TTC549 (cell line): Measurements from ENCODE around the gene GSTA2.
"Not testable (repeated sequence)": the region's sequence is repeated elsewhere in the genome, so short reads cannot be mapped to it uniquely, and the experiment has no call there.

Experiments
- FAIRE-seq: peaks from 2 replicates; lab custom pipeline; 2012; peaks lifted over from hg19 to GRCh38; lab: Jason Lieb, UNC

GSTA2 gene

DNA sequence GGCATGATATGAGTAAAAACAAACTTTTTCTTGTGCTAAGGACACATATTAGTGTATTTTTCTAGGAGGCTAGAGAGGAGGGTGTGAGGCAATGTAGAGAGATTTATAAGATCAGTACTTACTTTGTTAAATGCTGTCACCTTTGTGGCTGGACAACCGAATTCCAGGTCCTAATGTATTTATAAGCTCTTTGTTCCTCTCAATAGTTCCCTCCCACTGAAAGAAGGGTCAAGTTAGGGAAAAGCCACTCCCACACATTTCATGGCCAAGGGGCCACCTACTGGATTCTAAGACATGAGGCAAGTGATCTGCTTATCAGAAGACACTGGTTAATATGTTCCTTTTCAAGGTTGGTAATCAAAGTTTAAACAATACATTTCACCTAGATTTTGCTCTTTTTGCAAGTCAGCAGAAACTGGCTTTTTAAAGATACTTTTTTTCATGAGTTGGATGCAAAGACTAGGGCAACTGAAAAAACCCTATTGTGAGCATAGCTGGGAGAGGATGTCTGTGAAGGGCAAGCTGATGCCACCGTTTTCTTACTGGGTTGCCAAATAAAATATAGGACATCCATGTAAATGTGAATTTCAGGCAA is at the start of gene GSTA2:
Gene GSTA2, minus strand, starts transcription at position 154 of the 595 bp plus-strand sequence. CDS start 5,528 bp downstream, outside the sequence.
- FAIRE-seq: not testable (repeated sequence)

DNA sequence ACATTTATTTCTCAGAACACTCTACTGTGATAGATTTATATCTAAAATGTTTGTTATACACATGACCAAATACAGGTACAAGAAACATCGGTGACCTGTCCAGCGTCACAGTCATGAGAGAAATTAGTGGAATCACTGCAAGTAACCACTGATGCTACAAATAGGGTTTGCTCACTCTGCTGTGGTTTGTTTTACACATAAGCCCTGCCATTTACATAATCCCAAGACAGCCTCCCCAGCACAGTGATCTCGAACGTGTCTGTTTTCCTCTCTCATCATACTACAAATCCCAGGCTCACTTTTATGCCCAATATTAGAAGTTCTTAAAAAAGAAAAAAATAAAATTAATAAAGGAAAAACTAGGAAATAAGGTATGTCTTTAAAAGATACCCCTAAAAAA is 46.5 kb upstream of the GSTA2 start:
- FAIRE-seq: not testable (repeated sequence)

DNA sequence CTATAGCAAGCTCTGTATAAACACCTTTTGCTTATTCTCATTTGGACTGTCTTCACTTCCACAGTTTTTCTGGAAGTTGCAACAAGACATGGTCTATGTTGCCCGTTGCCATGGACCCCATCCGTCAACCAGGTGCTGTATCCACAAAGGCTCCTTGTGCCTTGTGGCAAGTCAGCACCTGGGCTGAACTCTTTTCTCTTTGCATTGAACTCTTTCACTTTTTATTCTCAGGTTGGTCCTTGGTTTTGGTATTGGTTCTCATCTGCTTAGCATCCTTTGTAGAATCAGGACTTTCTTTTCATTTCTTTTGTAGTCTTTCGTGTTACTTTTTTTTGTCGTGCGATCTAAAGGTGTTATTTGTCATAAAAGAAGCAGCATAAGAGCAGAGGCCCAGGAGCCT is 45.4 kb upstream of the GSTA2 start:
- no peak for FAIRE-seq

DNA sequence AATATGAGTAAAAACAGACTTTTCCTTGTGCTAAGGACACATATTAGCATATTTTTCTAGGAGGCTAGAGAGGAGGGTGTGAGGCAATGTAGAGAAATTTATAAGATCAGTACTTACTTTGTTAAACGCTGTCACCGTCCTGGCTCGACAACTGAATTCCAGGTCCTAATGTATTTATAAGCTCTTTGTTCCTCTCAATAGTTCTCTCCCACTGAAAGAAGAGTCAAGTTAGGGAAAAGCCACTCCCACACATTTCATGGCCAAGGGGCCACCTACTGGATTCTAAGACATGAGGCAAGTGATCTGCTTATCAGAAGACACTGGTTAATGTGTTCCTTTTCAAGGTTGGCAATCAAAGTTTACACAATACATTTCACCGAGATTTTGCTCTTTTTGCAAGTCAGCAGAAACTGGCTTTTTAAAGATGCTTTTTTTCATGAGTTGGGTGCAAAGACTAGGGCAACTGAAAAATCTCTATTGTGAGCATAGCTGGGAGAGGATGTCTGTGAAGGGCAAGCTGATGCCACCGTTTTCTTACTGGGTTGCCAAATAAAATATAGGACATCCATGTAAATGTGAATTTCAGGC is 40.5 kb upstream of the GSTA2 start, which contains the start of gene GSTA1:
Gene GSTA1, minus strand, starts transcription at position 149 of the 588 bp plus-strand sequence. CDS start 4,549 bp downstream, outside the sequence.
- FAIRE-seq: not testable (repeated sequence)

DNA sequence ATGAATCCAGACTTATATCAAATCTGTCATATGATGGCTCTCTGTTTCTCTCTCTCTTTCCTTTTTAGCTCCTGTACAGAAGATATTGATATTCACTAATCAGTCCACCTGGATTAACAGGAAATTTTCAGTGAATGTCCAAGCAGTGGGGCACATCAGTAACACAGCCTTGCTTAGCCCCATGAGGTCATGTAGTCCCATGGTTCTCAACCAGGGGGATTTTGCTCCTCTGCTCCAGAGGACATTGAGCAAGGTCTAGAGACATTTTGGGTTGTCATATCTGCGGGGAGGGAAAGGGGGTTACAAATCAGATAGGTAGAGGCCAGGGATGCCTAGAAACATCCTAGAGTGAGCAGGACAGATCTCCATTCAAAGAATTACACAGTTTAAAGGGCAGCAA is 39.5 kb upstream of the GSTA2 start:
- FAIRE-seq: no peak

DNA sequence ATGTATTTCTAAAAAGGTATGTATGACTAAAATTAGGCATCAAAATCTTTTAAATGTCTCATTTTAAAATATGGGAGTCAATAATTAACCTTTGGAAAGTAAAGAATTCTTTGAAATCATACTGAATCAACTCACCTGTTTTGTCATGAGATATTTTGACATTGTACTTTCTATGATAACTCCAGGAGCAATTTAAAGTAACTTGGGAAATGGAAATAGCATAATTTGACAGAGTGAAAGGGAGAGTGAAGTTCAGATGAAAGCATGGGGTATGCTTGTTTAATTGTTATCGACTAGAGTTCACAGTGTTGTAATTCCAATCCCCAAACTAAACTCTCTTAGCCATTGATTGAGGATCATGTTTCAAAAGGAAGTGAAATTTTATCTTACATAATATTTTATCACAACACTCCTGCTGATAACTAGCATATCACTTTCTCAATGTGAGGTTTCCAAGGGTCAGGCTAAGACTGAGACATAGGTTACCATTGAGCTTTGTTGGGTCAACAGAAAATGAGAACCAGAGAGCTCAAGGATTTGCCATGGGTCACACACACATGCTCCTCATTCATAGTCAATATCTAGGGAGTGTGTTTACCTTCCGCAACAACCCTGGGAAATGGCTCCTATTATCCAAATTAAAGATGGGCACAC is 38.0 kb upstream of the GSTA2 start:
- FAIRE-seq: no peak

DNA sequence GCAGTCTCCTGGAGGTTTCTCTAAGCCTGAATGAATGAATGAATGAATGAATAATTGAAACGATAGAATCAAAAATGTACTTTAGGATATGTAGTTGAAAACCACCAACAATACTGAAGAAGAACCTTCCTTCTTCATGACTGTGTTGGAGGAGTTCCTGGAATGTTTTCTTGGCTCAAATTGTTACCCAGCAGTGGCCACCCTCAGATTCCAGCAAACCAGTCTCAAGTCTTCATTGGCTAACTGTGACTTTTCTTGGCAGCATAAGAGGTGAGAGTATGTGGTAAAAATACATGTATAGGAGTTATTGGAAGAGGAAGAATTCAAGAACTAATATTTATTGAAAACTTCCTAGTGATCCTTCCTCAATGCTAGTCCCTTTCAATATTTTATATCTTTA is 36.0 kb upstream of the GSTA2 start:
- not testable (repeated sequence) for FAIRE-seq

DNA sequence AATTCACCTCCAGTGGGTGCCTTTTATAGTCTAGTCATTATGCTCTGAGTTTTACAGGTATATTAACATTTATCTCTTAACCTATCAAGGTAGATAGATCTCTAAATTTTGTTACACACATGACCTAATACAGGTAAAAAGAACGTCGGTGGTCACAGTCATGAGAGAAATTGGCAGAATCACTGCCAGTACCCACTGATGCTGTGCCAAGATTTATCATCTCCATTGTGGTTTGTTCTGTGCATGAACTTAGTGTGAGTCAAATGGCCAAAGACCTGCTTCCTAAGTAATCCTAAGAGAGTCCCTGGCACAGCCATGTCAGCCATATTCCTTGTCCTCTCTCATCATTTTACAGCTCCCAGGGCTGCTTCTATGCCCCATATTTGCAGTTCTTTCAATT is 31.1 kb upstream of the GSTA2 start:
- FAIRE-seq: not testable (repeated sequence)

DNA sequence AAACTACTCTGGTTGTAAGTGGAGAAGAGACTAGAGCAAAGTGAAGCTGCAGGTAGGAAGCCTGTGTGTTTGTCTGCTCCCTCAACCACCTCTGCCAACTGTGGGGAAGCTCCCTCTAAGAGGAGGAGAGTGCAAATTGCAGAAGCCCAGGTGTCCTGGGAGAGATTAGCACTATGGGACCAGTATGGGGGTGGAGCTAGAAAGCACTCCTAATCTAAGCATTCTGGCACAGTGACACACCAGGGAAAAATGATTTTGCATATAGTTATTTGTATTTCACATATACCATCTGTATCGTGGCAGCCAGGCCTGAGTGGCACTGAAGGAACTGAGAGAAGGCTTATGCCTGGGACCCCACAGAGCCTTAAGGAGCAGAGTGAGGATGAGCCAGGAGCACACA is 27.6 kb upstream of the GSTA2 start:
- FAIRE-seq: no peak

DNA sequence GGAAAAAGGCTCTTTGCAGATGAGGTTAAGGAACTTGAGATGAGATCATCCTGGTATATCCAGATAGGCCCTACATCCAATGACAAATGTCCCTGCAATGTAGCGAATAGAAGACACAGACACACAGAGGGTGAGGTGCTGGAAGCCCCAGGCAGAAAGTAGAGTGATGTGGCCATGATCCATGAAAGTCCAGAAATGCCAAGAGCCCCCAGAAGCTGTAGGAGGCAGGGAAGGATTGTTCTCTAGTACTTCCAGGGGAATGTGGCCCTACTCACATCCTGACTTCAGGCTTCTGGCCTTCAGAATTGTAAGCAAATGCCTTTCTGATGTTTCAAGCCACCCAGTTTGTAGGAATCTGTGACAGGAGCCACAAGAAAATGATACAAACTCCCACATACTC is 26.4 kb upstream of the GSTA2 start:
- not testable (repeated sequence) for FAIRE-seq

DNA sequence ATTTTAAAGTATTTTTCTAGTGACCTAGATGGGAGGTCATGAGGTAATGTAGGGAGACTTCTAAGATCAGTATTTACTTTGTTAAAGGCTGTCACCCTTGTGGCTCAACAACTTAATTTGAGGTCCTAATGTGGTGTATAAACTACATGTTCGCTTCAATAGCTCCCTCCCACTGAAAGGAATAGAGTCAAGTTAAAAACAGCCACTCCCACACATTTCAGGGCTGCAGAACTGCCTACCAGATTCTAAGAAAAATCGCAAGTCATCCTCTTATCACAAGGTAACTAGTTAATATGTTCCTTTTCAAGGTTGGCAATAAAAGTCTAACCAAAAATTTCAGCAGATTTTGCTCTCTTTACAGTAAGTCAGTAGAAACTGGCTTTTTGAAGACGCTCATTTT is 25.2 kb upstream of the GSTA2 start:
- FAIRE-seq: no peak

DNA sequence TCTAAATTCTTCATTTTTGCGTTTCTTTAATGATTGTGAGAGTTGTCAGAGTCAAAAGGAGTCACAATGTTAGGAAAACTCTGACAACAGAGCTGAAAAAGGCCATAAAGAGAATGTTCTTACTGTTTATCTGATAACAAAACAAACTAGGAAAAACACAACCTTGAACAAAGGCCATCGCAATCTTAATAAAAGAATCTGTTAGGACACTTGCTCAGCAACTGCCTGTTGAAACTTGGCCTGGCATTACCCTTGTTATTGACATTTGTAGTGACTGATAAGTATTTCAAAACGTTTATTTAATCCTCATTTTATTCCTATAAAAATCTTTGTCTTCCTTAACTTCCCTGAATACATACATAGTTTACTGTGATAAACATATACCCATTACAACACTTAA is 24.6 kb upstream of the GSTA2 start:
- no peak for FAIRE-seq

DNA sequence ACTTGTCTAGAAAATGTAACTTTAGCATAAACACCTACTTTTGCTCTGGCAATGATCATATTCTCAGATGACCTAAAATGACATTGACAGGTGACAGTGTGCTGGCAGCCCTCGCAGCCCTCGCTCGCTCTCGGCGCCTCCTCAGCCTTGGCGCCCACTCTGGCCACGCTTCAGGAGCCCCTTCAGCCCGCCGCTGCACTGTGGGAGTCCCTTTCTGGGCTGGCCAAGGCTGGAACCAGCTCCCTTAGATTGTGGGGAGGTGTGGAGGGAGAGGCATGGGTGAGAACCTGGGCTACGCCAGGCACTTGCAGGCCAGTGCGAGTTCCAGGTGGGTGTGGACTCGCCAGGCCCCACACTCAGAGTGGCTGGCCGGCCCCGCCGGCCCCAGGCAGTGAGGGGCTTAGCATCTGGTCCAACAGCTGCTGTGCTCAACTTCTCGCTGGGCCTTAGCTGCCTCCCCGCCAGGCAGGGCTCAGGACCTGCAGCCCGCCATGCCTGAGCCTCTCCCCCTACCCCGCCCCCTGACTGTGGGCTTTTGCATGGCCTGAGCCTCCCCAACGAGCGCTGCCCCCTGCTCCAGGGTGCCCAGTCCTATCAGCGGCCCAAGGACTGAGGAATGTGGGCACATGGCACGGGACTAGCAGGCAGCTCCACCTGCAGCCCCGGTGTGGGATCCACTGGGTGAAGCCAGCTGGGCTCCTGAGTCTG is 23.1 kb upstream of the GSTA2 start:
- no peak for FAIRE-seq

DNA sequence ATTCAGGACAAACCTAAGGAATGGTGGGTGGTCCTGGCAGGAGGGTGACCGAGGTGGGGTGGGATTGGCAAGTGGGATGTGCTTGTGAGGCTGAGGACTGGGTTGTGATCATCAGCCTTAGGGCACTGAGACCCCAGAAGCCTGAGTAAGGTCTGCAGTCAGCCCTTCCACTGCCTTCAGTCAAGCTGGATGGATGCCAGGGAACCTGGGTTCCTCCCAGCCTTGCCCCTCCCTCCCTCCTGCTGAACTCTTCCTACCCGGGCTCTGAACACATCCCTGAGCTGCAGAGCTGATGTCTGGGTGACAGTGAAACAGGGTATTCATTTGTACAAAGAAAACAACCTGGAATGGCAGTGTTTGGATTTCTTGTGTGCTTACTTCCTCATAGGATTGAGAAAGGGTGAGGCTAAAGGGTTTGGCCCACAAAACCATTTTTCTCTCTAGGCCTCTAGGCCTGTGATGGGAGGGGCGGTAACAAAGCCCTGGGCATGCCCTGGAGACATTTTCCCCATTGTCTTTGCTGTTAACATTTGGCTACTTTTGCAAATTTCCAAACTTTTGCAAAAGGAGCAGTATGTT is 19.5 kb upstream of the GSTA2 start:
- not testable (repeated sequence) for FAIRE-seq

DNA sequence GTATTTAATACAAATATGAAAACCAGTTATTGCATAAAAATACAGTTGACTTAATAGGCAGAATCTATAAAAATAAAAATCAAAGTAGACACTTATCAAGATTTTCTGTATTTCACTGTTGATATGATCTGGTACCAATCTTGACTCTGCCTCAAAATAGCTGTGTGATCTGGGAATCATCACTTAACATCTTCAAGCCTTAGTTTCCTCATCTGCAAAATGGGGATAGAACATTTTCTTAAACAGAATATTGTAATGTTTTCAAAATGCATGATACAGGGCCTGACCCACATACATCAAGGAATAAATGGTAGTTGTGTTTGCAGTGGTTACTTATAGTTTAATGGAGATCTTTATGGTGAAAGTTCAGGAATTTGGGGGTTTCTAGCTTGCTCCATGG is 18.9 kb upstream of the GSTA2 start:
- not testable (repeated sequence) for FAIRE-seq

DNA sequence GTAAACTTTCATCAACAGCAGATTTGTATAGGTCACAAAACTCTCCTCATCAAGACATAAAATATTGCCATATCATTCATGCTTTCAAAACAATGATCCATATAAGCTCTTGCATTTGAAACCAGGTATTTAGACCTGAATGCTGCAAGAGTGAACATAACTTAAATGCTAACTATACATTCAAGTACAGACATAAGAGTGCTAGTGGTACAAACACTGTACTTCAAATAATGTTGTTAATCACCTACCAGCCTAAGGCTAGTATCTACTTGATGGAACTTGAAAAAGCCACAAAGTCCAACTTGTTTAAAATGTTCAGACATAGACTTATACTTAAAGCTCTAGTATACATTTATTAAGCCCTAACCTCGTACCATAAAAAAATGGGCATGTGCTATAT is 16.0 kb upstream of the GSTA2 start:
- no peak for FAIRE-seq

DNA sequence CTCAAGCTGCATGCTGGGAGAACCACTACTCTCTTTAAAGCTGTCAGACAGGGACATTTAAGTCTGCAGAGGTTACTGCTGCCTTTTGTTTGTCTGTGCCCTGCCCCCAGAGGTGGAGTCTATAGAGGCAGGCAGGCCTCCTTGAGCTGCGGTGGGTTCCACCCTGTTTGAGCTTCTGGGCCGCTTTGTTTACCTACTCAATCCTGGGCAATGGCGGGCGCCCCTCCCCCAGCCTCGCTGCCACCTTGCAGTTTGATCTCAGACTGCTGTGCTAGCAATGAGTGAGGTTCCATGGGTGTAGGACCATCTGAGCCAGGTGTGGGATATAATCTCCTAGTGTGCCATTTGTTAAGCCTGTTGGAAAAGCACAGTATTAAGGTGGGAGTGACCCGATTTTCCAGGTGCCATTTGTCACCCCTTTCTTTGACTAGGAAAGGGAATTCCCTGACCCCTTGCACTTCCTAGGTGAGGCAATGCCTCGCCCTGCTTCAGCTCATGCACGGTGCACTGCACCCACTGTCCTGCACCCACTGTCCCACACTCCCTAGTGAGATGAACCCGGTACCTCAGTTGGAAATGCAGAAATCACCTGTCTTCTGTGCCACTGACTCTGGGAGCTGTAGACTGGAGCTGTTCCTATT is 13.6 kb upstream of the GSTA2 start:
- not testable (repeated sequence) for FAIRE-seq

DNA sequence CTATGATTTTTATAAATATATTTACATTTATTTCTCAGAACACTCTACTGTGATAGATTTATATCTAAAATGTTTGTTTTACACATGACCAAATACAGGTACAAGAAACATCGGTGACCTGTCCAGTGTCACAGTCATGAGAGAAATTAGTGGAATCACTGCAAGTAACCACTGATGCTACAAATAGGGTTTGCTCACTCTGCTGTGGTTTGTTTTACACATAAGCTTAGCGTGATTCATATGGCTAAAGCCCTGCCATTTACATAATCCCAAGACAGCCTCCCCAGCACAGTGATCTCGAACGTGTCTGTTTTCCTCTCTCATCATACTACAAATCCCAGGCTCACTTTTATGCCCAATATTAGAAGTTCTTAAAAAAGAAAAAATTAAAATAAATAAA is 6.1 kb upstream of the GSTA2 start:
- not testable (repeated sequence) for FAIRE-seq

DNA sequence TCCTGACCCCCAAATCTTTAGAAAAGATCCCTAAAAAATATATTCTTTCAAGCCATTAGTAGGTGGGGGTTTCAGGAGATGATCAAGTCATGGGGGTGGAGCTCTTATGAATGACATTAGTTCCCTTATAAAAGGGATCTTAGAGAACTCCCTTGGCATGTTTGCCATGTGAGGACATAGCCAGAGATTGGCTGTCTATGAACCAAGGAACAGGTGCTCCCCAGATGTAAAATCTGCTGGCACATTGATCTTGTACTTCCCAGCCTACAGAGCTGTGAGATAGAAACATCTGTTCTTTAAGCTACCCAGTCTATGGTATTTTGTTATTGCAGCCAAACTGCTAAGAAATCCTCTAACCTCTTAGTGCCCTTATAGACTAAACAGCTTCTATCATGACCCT is 4.4 kb upstream of the GSTA2 start:
- FAIRE-seq: not testable (repeated sequence)

DNA sequence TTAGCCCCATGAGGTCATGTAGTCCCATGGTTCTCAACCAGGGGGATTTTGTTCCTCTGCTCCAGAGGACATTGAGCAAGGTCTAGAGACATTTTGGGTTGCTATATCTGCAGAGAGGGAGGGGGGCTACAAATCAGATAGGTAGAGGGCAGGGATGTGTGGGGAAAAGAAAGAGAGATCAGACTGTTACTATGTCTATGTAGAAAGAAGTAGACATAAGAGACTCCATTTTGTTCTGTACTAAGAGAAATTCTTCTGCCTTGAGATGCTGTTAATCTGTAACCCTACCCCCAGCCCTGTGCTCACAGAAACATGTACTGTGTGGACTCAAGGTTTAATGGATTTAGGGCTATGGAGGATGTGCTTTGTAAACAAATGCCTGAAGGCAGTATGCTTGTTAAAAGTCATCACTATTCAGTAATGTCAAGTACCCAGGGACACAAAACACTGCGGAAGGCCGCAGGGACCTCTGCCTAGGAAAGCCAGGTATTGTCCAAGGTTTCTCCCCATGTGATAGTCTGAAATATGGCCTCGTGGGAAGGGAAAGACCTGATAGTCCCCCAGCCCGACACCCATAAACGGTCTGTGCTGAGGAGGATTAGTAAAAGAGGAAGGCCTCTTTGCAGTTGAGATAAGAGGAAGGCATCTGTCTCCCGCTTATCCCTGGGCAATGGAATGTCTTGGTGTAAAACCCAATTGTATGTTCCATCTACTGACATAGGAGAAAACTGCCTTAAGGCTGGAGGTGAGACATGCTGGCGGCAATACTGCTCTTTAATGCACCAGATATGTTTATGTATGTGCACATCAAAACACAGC is 1.4 kb downstream of the GSTA2 start:
- not testable (repeated sequence) for FAIRE-seq

DNA sequence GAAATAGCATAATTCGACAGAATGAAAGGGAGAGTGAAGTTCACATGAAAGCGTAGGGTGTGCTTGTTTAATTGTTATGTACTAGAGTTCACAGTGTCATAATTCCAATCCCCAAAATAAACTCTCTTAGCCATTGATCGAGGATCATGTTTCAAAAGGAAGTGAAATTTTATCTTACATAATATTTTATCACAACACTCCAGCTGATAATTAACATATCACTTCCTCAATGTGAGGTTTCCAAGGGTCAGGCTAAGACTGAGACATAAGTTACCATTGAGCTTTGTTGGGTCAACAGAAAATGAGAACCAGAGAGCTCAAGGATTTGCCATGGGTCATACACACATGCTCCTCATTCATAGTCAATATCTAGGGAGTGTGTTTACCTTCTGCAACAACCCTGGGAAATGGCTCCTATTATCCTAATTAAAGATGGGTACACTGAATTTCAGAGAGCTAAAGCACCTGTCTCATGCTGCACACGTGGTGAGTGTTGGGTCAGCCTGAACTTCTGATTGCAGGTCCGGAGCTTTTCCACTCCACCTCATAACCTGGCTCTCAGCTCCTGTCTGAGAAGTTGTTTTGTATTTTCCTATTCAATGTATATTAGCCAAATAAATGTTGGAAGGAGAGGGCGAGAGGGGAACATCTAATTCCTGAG is 3.0 kb downstream of the GSTA2 start:
- FAIRE-seq: no peak
